K562 (cell line): Measurements from ENCODE around the gene SLC34A3.

Source experiments
- CHD1 ChIP-seq: fragments of 200-600 bp; sonication (generic); IDR thresholded peaks from one replicate; pipeline ENCODE4 v1.6.1; 2012; ENCODE audit warnings: mild to moderate bottlenecking, moderate library complexity, low read length, inconsistent platforms
- EZH2 ChIP-seq: IDR thresholded peaks from 2 replicates; pipeline ENCODE4 v1.6.1; 2012; ENCODE audit warnings: low read depth, mild to moderate bottlenecking, inconsistent platforms, low read length, borderline replicate concordance
- HNRNPUL1 ChIP-seq: fragments of 200-400 bp; formaldehyde crosslinking; IDR thresholded peaks from 2 replicates; pipeline ENCODE4 v1.6.1; 2017; ENCODE audit warnings: low read length
- KDM1A ChIP-seq, 2 experiments: fragments of 450-650 bp; IDR thresholded peaks; 2 replicates each; pipeline ENCODE4 v1.6.1; 2016; ENCODE audit warnings: mild to moderate bottlenecking in 2 of 2
- NRF1 ChIP-seq, 2 experiments: fragments of 450-650 bp; IDR thresholded peaks in 1 of 2; conservative IDR thresholded peaks in 1 of 2; 2 replicates each; pipeline ENCODE4 v1.6.1; 2014; ENCODE audit warnings: mild to moderate bottlenecking in 2 of 2
- PCBP2 ChIP-seq: fragments of 200-400 bp; formaldehyde crosslinking; IDR thresholded peaks from 2 replicates; pipeline ENCODE4 v1.6.1; 2018; ENCODE audit warnings: low read length, low read depth, mild to moderate bottlenecking, moderate library complexity; ENCODE audit not compliant: poor library complexity, severe bottlenecking
- ZNF830 ChIP-seq: fragments of 250-450 bp; sonication (Bioruptor Pico); IDR thresholded peaks from 2 replicates; pipeline ENCODE4 v1.5.0; 2021; ENCODE audit warnings: mild to moderate bottlenecking
- ZZZ3 ChIP-seq: fragments of 450-650 bp; IDR thresholded peaks from 2 replicates; pipeline ENCODE4 v1.6.1; 2016; ENCODE audit warnings: antibody characterized with exemption, mild to moderate bottlenecking, moderate library complexity
- TF ChIP-seq, protein P1 (sequence below), 3 experiments: IDR thresholded peaks in 2 of 3; conservative IDR thresholded peaks in 1 of 3; 2 replicates each; pipeline ENCODE4 v1.5.1; 2011 to 2012; ENCODE audit warnings: low read length in 3 of 3, mild to moderate bottlenecking in 3 of 3, control low read depth in 2 of 3, improper control_type of control experiment in 1 of 3, inconsistent platforms in 1 of 3, low read depth in 1 of 3, mixed read lengths in 1 of 3, moderate library complexity in 1 of 3; ENCODE audit not compliant: insufficient read depth in 2 of 3
- TF ChIP-seq, protein P2 (sequence below): IDR thresholded peaks from 2 replicates; pipeline ENCODE4 v1.6.1; 2016; ENCODE audit warnings: missing genetic modification characterization, missing compliant biosample characterization

DNA sequence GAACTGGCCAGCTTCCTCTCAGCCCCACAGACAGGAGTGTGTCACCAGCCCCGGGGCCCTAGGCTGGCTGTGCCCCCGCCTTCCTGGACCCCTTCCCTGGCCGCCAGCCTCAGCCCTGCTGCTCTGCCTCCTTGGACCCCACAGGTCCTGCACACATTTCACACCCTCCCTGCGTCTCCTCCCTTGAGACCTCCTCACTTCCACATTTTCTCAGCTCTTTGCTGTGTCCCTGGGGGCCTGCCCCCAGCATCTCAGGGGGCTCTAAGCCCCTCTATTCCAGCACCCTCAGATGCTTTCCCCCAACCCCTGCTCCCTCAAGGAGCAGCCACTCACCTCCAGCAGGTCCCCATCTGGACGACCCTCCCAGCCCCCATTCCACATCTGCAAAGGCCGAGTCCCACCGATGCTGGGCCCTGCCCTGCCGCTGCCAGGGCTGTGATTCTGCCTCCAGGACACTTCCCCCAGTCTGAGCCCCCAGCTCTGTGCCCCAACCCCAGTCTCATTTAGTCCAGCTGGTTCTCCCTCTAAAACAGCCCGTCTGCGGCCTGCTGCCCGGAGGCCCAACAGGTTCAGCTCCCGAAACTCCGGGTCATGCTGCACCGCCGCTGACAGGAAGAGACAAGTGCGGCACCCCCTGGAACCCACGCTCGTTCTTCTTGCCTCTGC, 4.2 kb downstream of the SLC34A3 start:
- TF ChIP-seq HNRNPUL1 (no peak), ZNF830 (CRISPR knock-in tag) (no peak), PCBP2 (no peak), NRF1 (conservative IDR thresholded peaks at IDR 0.05 in 1 of 2, IDR thresholded peaks at IDR 0.05 in 1 of 2) (no peak), CHD1 (no peak), EZH2 (no peak), KDM1A (IDR thresholded peaks at IDR 0.05) (no peak), ZZZ3 (no peak)
- TF ChIP-seq, protein P1, sequence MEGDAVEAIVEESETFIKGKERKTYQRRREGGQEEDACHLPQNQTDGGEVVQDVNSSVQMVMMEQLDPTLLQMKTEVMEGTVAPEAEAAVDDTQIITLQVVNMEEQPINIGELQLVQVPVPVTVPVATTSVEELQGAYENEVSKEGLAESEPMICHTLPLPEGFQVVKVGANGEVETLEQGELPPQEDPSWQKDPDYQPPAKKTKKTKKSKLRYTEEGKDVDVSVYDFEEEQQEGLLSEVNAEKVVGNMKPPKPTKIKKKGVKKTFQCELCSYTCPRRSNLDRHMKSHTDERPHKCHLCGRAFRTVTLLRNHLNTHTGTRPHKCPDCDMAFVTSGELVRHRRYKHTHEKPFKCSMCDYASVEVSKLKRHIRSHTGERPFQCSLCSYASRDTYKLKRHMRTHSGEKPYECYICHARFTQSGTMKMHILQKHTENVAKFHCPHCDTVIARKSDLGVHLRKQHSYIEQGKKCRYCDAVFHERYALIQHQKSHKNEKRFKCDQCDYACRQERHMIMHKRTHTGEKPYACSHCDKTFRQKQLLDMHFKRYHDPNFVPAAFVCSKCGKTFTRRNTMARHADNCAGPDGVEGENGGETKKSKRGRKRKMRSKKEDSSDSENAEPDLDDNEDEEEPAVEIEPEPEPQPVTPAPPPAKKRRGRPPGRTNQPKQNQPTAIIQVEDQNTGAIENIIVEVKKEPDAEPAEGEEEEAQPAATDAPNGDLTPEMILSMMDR (IDR thresholded peaks at IDR 0.05 in 2 of 3, conservative IDR thresholded peaks at IDR 0.05 in 1 of 3; ENCODE audit: insufficient read depth in 2 of 3, low read depth in 1 of 3, low read length in 3 of 3): no peak
- TF ChIP-seq, protein P2, sequence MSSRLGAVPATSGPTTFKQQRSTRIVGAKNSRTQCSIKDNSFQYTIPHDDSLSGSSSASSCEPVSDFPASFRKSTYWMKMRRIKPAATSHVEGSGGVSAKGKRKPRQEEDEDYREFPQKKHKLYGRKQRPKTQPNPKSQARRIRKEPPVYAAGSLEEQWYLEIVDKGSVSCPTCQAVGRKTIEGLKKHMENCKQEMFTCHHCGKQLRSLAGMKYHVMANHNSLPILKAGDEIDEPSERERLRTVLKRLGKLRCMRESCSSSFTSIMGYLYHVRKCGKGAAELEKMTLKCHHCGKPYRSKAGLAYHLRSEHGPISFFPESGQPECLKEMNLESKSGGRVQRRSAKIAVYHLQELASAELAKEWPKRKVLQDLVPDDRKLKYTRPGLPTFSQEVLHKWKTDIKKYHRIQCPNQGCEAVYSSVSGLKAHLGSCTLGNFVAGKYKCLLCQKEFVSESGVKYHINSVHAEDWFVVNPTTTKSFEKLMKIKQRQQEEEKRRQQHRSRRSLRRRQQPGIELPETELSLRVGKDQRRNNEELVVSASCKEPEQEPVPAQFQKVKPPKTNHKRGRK (tag): no peak
